GM21786 (cell line): ENCODE measurements around the gene DZIP1L.
A peak's percentile ranks its signal among the peaks of the same experiment; 100 is the strongest.

Experiments used
- ATAC-seq: cut with Tn5 transposase; IDR thresholded peaks from one replicate; pipeline ENCODE4 v1.9.1; 2021; ENCODE audit not compliant: unreplicated experiment

DZIP1L gene

DNA sequence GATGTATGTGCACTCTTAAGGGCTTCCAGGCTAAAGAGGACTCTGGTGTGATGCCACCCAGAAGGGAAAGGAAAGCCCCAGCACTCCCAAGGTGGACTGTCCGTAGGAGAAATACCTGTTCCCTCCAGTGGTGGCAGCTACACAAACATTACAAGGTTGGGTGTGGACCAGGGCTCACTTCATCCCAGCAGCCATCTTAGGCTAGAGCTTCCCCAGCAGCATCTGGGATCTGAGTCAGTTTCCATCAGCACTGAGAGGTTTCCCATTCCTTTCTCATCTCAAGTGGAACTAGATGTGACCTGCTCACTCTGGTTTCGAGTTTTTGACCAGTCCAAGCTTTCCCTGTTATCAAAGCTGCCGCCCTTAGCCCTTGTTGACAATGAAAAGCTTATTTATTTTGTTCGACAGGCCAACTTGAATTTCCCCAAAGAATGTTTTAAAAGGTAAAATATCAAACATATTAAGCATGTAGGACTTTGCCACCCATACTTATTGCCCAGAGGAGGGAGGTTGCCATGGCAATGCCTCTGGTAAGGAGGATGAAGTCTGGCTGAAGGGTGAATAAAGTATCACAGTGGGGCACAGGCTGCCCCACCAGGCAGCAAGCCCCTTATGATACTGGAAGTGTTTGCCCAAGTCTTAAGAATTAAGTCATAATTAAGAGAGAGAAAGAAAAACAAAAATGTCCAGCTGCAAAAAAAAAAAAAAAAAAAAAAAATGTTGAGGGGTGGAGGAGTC lies 76.5 kb downstream of the DZIP1L start:
- ATAC-seq: no peak

DNA sequence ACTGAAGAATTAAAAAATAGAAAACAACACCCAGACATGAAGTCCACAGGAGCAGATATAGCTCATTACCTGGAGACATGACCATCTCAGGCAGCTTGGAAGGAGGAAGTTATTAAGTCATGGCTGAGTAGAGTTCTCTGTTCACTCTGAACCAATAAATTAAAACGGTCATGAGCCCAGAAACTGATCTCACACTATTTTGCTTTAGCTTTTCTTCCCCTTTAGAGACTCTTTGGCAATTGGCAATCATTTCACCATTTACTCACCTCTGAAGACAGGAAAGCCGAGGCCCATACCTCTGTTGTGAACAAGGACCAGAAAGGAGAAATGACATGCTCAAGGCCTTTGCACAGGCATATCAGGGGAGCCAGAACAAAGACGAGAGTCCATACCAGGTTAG lies 78.8 kb downstream of the DZIP1L start:
- peak; percentile 51 for ATAC-seq

DNA sequence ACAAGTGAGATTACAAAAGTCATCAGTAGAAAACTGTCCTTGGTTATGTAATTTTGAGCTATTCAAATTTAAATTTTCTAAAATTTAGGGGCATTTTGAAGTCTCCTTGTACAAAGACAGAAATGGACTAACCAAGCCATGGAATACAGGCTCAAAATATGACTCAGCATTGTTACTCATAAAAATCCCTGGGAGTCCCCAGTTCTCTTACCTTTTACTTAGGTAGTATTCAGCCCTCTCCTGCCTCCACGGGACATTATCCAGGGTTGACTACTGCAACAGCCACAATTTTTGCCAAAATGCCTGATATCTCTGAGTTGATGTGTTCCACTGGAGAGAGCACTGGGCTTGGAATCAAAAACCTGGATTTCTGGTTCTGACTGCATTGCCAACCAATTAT lies 80.5 kb downstream of the DZIP1L start:
- ATAC-seq: no peak

DNA sequence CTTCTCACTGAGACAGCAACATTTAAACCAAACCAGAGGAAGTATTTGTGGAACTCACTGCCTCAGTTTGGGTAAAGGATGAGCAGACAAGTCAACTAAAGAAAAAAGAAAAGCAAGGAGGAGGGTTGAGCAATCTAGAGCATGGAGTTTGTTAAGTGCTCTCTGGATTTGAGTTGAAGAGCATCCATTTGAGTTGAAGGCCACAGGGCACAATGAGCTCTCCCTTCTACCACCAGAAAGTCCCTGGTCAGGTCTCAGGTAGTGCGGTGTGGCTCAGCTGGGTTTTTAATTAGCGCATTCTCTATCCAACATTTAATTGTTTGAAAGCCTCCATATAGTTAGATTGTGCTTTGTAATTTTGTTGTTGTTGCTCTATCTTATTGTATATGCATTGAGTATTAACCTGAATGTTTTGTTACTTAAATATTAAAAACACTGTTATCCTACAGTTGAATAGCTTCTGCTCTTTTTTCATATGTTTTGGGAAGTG lies 82.2 kb downstream of the DZIP1L start:
- ATAC-seq: no peak

DNA sequence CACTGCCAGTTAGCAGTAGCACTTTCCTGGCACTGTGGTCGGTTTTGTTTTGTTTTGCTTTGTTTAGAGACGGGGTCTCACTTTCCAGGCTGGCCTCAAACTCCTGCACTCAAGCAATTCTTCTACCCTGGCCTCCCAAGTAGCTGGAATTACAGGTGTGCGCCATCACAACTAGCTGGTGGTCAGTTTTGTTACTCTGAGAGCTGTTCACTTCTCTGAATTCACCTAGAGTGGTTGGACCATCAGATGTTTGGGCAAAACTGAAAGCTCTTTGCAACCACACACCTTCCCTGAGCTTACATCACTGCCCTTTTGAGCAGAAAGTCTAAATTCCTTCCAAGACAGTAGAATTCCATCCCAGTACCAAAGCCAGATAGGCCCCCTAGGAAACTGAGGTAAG lies 82.8 kb downstream of the DZIP1L start:
- peak; percentile 38 for ATAC-seq

DNA sequence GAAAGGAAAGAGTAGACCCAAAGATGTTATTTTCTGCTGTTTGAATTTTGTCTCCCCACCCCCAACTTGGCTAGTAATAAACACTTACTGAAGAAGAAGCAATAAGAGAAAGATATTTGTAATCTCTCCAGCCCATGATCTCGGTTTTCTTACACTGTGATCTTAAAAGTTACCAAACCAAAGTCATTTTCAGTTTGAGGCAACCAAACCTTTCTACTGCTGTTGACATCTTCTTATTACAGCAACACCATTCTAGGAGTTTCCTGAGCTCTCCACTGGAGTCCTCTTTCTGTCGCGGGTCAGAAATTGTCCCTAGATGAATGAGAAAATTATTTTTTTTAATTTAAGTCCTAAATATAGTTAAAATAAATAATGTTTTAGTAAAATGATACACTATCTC lies 83.9 kb downstream of the DZIP1L start:
- ATAC-seq: no peak

DNA sequence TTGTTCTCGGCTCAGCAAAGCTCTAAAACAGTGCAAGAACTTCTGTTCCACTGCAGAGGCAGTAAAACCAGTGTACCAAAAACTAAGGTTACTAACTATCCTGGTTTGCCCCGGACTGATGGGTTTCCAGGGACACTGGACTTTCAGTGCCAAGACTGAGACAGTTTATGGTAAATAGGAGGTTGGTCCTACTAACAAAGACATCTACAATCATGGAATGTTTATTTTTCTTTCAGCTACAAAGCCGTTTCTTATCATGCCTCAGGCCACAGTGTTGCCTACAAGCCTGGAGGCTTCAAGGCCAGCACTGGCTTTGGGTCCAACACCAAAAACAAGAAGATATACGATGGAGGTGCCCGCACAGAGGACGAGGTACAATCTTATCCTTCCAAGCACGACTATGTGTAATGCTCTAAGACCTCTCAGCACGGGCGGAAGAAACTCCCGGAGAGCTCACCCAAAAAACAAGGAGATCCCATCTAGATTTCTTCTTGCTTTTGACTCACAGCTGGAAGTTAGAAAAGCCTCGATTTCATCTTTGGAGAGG lies 84.6 kb downstream of the DZIP1L start:
- no peak for ATAC-seq

DNA sequence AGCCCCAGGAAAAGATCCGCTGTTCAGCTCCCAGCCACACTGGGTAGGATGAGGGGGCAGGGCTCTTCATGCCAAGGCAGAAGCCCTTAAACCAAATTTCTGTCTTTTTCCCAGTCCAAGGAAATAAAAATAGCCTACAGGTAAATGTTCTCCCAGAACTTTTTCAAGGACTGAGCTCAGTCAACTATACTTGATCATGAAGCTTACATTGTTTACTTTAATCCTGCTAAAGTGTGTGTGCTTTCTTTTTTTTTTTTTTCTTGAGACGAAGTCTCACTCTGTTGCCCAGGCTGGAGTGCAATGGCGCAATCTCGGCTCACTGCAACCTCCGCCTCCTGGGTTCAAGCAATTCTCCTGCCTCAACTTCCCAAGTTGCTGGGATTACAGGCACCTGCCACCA lies 87.6 kb downstream of the DZIP1L start:
- ATAC-seq: no peak

DNA sequence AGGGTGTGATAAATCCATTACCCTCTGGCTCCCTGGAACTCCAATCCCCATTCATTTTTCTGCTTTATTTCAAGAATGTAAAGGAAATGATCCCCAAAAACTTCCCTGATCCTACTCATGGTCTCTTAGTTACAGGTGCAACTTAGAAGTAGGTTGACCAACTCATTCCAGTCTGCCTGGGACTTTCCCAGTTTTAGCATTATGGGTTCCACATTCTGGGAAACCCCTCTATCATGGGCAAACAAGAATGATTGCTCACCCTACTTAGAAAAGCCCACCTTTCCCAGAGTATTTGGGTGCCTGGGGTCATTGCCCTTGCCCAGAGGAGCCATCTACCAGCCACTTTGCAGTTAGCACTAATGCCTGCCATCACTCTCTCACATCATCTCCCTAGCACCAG lies 89.9 kb downstream of the DZIP1L start:
- ATAC-seq: no peak

DNA sequence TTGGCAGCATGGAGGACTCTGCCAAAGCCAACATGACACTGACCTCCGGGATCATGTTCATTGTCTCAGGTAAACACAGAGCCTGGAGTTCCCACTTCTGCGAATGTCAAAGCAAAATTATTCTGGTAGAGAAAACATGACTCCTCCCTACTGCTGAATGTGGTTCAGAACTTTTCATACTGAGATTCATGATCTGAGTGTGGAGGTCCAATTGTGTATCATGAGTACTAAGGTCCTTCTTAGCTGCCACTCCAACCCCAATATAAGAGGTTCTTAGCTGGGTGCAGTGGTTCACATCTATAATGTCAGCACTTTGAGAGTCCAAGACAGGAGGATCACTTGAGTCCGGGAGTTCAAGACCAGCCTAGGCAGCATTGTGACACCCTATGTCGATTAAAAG lies 91.7 kb downstream of the DZIP1L start:
- no peak for ATAC-seq

DNA sequence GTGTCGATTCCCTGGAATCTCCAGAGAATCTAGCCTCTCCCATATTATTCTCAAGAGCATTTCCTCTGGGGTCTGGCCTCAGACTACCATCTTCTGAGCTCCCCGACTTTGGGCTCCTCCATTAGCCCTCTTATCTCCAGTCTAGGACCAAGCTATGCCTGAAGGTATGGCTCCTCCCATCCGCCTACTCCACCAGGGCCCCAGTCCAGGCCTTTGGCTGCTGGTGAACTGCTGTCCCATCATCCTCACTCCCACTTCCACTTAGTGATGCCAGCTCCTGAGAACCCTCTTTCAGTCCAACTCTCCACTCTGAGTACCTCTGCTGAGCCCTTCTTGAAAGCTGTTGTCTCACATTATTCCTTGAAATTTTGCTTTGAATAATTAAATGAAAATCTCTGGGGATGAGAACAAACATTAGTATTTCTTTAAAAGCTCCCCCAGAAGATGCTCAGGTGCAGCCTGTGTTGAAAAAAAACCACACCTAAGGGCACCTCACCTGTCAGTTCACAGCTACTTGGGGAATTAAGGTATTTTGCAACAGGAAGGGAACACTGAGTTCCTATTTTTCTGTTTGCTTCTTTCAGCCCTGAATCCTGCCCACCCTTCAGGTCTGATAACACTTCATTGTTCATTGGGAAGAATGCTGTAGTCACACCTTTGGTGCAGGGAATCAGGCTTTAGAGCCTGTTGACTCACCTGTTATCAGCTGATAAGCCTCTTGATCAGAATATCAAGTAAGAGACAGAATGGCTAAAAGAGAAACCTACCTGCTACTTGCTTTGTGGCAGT lies 95.9 kb downstream of the DZIP1L start:
- ATAC-seq: no peak

DNA sequence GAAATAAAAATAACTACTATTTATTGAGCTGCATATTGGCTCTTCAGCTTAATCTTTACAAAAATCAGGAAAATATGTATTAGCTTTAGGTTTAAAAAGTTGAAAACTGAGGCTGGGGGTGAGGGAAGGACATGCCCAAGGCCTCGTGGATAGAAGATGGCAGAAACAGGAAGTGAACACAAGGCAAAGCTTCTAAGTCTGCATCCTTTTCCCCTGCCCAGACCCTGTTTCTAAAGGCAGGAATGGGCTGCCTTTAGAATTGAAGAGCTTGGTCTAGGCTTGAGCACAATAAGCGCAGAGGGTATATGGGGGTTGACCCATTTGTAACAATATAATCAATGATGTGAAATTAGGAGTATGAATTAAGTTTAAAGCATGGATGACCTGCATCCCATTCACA lies 99.3 kb downstream of the DZIP1L start:
- no peak for ATAC-seq

DNA sequence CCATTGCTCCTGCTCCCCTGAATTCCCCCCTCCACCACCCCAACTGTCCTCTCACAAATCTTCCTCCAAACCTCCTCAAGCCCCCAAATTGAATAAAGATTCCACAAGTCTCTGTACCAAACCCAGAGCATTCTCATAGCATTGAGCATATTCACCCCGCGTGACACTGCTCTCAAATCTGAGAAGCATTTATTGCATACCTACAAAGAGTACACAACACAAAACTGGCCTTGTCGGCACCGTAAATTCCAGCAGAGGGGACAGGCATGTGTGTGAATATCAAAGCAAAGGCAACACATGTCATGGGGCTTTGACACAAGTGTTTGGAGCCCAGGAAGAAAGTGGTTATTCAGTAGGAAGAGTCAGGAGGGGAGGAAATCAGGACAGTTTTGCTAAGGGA lies 102.9 kb downstream of the DZIP1L start:
- ATAC-seq: no peak
